K562 (cell line): ENCODE data around the gene SEMA3F. TPM values are rescaled to one million over a fixed set of nuclear protein-coding genes. Genes with fewer than 3 reads are reported as not detected.

Experiments used
- ATAC-seq: fragments of 200-7000 bp; cut with Tn5 transposase; 3 replicates; pipeline ENCODE4 v1.9.1; 2020; ENCODE audit warnings: moderate library complexity
- BruUV-seq: library from RNA; stranded (reverse); fragments of 400-500 nt; replicated peaks from 2 replicates; lab custom pipeline; 2021; lab: Mats Ljungman, UMichigan
- CTCF ChIA-PET: fragments of 300-600 bp; formaldehyde crosslinking; extraction: SDS; loops from one replicate; lab custom pipeline; 2021; ENCODE audit warnings: low intra/inter-chr PET ratio; lab: Yijun Ruan, JAX
- POLR2A ChIA-PET: fragments of 300-600, 350-650 bp; sonication (Branson Sonifier 250); formaldehyde crosslinking; extraction: SDS; loops from one replicate; lab custom pipeline; 2021; ENCODE audit warnings: antibody characterized with exemption, inconsistent platforms; lab: Yijun Ruan, JAX
- DNase-seq, 4 experiments: peaks; one replicate each; pipeline versions ENCODE4 v3.0.0 to v3.0.0-alpha.2; 2011 to 2018; ENCODE audit warnings: low spot score in 3 of 4, mixed read lengths in 3 of 4; ENCODE audit errors: extremely low read depth in 1 of 4
- FAIRE-seq: peaks from 2 replicates; lab custom pipeline; 2011; peaks lifted over from hg19 to GRCh38; lab: Jason Lieb, UNC
- H2AFZ ChIP-seq: 2 replicates; pipeline ENCODE4 v1.6.0; 2011; ENCODE audit warnings: low read depth, low read length, control low read depth, inconsistent platforms
- H3K27ac ChIP-seq: fragments of 200-600 bp; 3 replicates; pipeline ENCODE4 v1.8.0; 2011; ENCODE audit warnings: low read depth, mild to moderate bottlenecking, control low read depth, inconsistent platforms, low read length, moderate library complexity, mixed read lengths; ENCODE audit errors: extremely low read depth
- H3K27me3 ChIP-seq, 2 experiments: fragments of 300-600 bp in 1 of 2; 2 replicates in 1 of 2; 3 replicates in 1 of 2; pipeline versions ENCODE4 v1.6.0 to v1.8.0; 2011; ENCODE audit warnings: inconsistent platforms in 2 of 2, low read length in 2 of 2, mild to moderate bottlenecking in 1 of 2, mixed read lengths in 1 of 2, moderate library complexity in 1 of 2; ENCODE audit not compliant: control insufficient read depth in 2 of 2, insufficient read depth in 2 of 2
- H3K36me3 ChIP-seq: fragments of 300-600 bp; 3 replicates; pipeline ENCODE4 v1.8.0; 2011; ENCODE audit warnings: mild to moderate bottlenecking, low read length, inconsistent platforms; ENCODE audit not compliant: control insufficient read depth, insufficient read depth
- H3K4me1 ChIP-seq, 2 experiments: fragments of 200-600 bp in 1 of 2; replicated peaks in 1 of 2; 2 replicates in 1 of 2; 3 replicates in 1 of 2; pipeline versions ENCODE4 v1.5.1 to v1.8.0; 2011; ENCODE audit warnings: inconsistent platforms in 2 of 2, low read length in 2 of 2, mild to moderate bottlenecking in 1 of 2, mixed read lengths in 1 of 2, moderate library complexity in 1 of 2; ENCODE audit not compliant: control insufficient read depth in 2 of 2, insufficient read depth in 2 of 2
- H3K4me2 ChIP-seq: 2 replicates; pipeline ENCODE4 v1.6.1; 2011; ENCODE audit warnings: low read length, control low read depth, inconsistent platforms, mixed read lengths; ENCODE audit not compliant: insufficient read depth
- H3K4me3 ChIP-seq: fragments of 200-600 bp; sonication (generic), shearing (Covaris generic); 2 replicates; pipeline ENCODE4 v1.5.1; 2016; ENCODE audit warnings: control low read depth, inconsistent platforms
- H3K79me2 ChIP-seq: fragments of 200-600 bp; 3 replicates; pipeline ENCODE4 v1.8.0; 2011; ENCODE audit warnings: low read length, inconsistent platforms; ENCODE audit not compliant: control insufficient read depth, insufficient read depth
- H3K9ac ChIP-seq, 2 experiments: 2 replicates each; pipeline versions ENCODE4 v1.6.0 to v1.6.1; 2011; ENCODE audit warnings: low read depth in 2 of 2, low read length in 2 of 2, control low read depth in 1 of 2, inconsistent platforms in 1 of 2, mild to moderate bottlenecking in 1 of 2, mixed read lengths in 1 of 2; ENCODE audit not compliant: insufficient read depth in 1 of 2
- H3K9me1 ChIP-seq: one replicate; pipeline ENCODE4 v1.6.0; 2011; ENCODE audit warnings: inconsistent platforms, mild to moderate bottlenecking, low read length, moderate library complexity; ENCODE audit not compliant: control insufficient read depth, insufficient read depth
- H3K9me3 ChIP-seq: replicated peaks from 2 replicates; pipeline ENCODE4 v1.5.1; 2011; ENCODE audit warnings: low read depth, low read length, inconsistent platforms; ENCODE audit not compliant: control insufficient read depth, insufficient read depth
- H4K20me1 ChIP-seq: replicated peaks from 2 replicates; pipeline ENCODE4 v1.6.1; 2011; ENCODE audit warnings: low read length, inconsistent platforms, mixed read lengths; ENCODE audit not compliant: control insufficient read depth, insufficient read depth
- BCL6 ChIP-seq: fragments of 250-450 bp; sonication (Bioruptor Pico); IDR thresholded peaks from 2 replicates; pipeline ENCODE4 v1.4.0; 2020
- GATA2 ChIP-seq: sonication (generic); formaldehyde crosslinking; IDR thresholded peaks from 2 replicates; pipeline ENCODE4 v1.4.0; 2020; ENCODE audit warnings: mild to moderate bottlenecking, missing genetic modification reagents
- NCOA4 ChIP-seq: fragments of 450-650 bp; IDR thresholded peaks from 2 replicates; pipeline ENCODE4 v1.6.1; 2018; ENCODE audit warnings: mild to moderate bottlenecking; ENCODE audit not compliant: partially characterized antibody
- PKNOX1 ChIP-seq: fragments of 450-650 bp; IDR thresholded peaks from 2 replicates; pipeline ENCODE4 v1.6.1; 2016
- RNF2 ChIP-seq: sonication (generic); IDR thresholded peaks from 2 replicates; pipeline ENCODE4 v1.6.1; 2016
- ZNF174 ChIP-seq: fragments of 250-450 bp; sonication (Bioruptor Pico); IDR thresholded peaks from 2 replicates; pipeline ENCODE4 v1.4.0; 2020; ENCODE audit warnings: mild to moderate bottlenecking
- ZNF518B ChIP-seq: fragments of 250-450 bp; sonication (Bioruptor Pico); IDR thresholded peaks from 2 replicates; pipeline ENCODE4 v1.5.0; 2021; ENCODE audit warnings: mild to moderate bottlenecking, moderate library complexity
- ZNF785 ChIP-seq: fragments of 250-450 bp; sonication (Bioruptor Pico); IDR thresholded peaks from 2 replicates; pipeline ENCODE4 v1.4.0; 2020; ENCODE audit warnings: mild to moderate bottlenecking
- WGBS: fragments of 100-300 bp; shearing (Covaris generic); methylation state at CpG from one replicate; pipeline ENCODE4 v1.1.6; 2016; ENCODE audit warnings: low coverage, mixed read lengths; ENCODE audit not compliant: insufficient coverage; ENCODE audit errors: missing lambda C conversion rate; 5-methylcytosine and 5-hydroxymethylcytosine counted together
- in situ Hi-C: fragments of 300-500 bp; cut with MboI; formaldehyde crosslinking; loops from 4 replicates; pipeline ENCODE4 v1.15.0; 2018; ENCODE audit warnings: inconsistent platforms, mixed read lengths
- intact Hi-C: fragments of 100-400 bp; cut with micrococcal nuclease; formaldehyde crosslinking; loops from 2 replicates; pipeline ENCODE4 v1.14.2; 2022
- polyA plus RNA-seq, 8 experiments: library from polyadenylated mRNA; depleted of rRNA in 4 of 8; stranded (reverse) in 5 of 8; unstranded in 3 of 8; fragments of >200 nt; fragmentation: Nextera tagmentation in 2 of 8; fragmentation: Illumina TruSeq in 1 of 8; extraction: Ambion mirVana in 2 of 8; extraction: Trizol in 1 of 8; gene quantifications; 2 replicates each; pipeline versions ENCODE4 v1.2.1 to v1.2.3, GENCODE V29; 2011 to 2014; ENCODE audit warnings: inconsistent platforms in 1 of 8, missing spikeins in 1 of 8
- total RNA-seq, 7 experiments: library from RNA; depleted of rRNA in 6 of 7; stranded (reverse); fragments of >200 nt in 6 of 7; fragmentation: Illumina TruSeq in 2 of 7; extraction: Trizol in 2 of 7; gene quantifications; 2 replicates each; pipeline versions ENCODE4 v1.2.1 to v1.2.3, GENCODE V29; 2011 to 2021; ENCODE audit warnings: low replicate concordance in 1 of 7

SEMA3F gene
- total and polyA plus RNA-seq, 9 of the 15 experiments (the other 6 are each of a cell fraction or from before 2014, with no cell fraction given), result 0.58 to 3.0 (median 2.0) TPM; not detected in 2

GRCh38 chr3:50168791-50169190 lies 13.7 kb downstream of the SEMA3F start:
- no peak overlapping the region for H3K4me3 ChIP-seq
- WGBS, result 70% methylated on average over 2 of the region's 6 CpGs
- H3K4me2 ChIP-seq, result no peak overlapping the region
- no peaks in the 10 kb centered on the region for H3K36me3 ChIP-seq
- DNase-seq, result no peak
- POLR2A ChIA-PET, result no interaction called here
- H3K9ac ChIP-seq, result peak overlapping the region in 1 of 2 experiments; percentile 9; a peak in 1 of 4 replicates
- BruUV-seq, result no TSS peak
- intact Hi-C loops, result no loop called here
- H3K27me3 ChIP-seq, result no peaks in the 10 kb centered on the region
- H3K9me1 ChIP-seq, result no peaks in the 10 kb centered on the region
- H3K79me2 ChIP-seq, result no peaks in the 10 kb centered on the region
- no peaks in the 10 kb centered on the region for H3K9me3 ChIP-seq
- peak; percentile 63; the same call in 1 of the 2 replicates for TF ChIP-seq PKNOX1
- TF ChIP-seq NCOA4, result no peak
- TF ChIP-seq, all 486 proteins: peak for 1
- ATAC-seq (no peak), FAIRE-seq (no peak)
- CTCF ChIA-PET, result no interaction called here
- no peak overlapping the region for H3K27ac ChIP-seq
- in situ Hi-C loops, result no loop called here
- H4K20me1 ChIP-seq, result no peaks in the 10 kb centered on the region
- peaks cover 0 to 36% of the 10 kb centered on the region in 2 experiments; a peak in 3 of 5 replicates for H3K4me1 ChIP-seq
- no peak overlapping the region for H2AFZ ChIP-seq

- ATAC-seq (no peak), FAIRE-seq (no peak), DNase-seq (no peak)
- H3K27ac ChIP-seq, result no peak overlapping the region
- H3K4me3 ChIP-seq, result no peak overlapping the region
- no peaks in the 10 kb centered on the region for H3K27me3 ChIP-seq
- no peaks in the 10 kb centered on the region for H3K36me3 ChIP-seq
- no peak overlapping the region for H2AFZ ChIP-seq
- ChIA-PET POLR2A (interaction anchor here (0.9 kb wide), 1 partner anchor 19 kb away, joined by 3 read pairs; no protein-coding TSS in a partner anchor), CTCF (no interaction called here)
- WGBS, result 40% methylated on average over 3 of the region's 11 CpGs
- H3K9ac ChIP-seq, result no peak overlapping the region; a peak in 1 of 4 replicates
- no peak overlapping the region for H3K4me2 ChIP-seq
- intact Hi-C loops, result no loop called here
- no peaks in the 10 kb centered on the region for H4K20me1 ChIP-seq
- BruUV-seq, result no TSS peak
- no peaks in the 10 kb centered on the region for H3K9me1 ChIP-seq
- H3K4me1 ChIP-seq, result peaks cover 0 to 38% of the 10 kb centered on the region in 2 experiments; a peak in 3 of 5 replicates
- no peaks in the 10 kb centered on the region for H3K9me3 ChIP-seq
- in situ Hi-C loops, result no loop called here
- no peaks in the 10 kb centered on the region for H3K79me2 ChIP-seq
- no peak for TF ChIP-seq ZNF785 (CRISPR knock-in tag)
- TF ChIP-seq RNF2, result no peak
- TF ChIP-seq ZNF518B (CRISPR knock-in tag), result no peak
- TF ChIP-seq ZNF174, result no peak
- TF ChIP-seq BCL6 (CRISPR knock-in tag), result no peak
- TF ChIP-seq GATA2, result no peak
These were observed 14.2 kb downstream of the SEMA3F start for GRCh38 chr3:50169232-50169832.
